HG02623 (cell line): ENCODE measurements around the gene ABCB6.
"Not testable (repeated sequence)": the region's sequence is repeated elsewhere in the genome, so short reads cannot be mapped to it uniquely, and the experiment has no call there.

Source experiments
- ATAC-seq: cut with Tn5 transposase; IDR thresholded peaks from one replicate; pipeline ENCODE4 v1.9.1; 2021; ENCODE audit warnings: moderate library complexity; ENCODE audit not compliant: unreplicated experiment

The ABCB6 gene

DNA sequence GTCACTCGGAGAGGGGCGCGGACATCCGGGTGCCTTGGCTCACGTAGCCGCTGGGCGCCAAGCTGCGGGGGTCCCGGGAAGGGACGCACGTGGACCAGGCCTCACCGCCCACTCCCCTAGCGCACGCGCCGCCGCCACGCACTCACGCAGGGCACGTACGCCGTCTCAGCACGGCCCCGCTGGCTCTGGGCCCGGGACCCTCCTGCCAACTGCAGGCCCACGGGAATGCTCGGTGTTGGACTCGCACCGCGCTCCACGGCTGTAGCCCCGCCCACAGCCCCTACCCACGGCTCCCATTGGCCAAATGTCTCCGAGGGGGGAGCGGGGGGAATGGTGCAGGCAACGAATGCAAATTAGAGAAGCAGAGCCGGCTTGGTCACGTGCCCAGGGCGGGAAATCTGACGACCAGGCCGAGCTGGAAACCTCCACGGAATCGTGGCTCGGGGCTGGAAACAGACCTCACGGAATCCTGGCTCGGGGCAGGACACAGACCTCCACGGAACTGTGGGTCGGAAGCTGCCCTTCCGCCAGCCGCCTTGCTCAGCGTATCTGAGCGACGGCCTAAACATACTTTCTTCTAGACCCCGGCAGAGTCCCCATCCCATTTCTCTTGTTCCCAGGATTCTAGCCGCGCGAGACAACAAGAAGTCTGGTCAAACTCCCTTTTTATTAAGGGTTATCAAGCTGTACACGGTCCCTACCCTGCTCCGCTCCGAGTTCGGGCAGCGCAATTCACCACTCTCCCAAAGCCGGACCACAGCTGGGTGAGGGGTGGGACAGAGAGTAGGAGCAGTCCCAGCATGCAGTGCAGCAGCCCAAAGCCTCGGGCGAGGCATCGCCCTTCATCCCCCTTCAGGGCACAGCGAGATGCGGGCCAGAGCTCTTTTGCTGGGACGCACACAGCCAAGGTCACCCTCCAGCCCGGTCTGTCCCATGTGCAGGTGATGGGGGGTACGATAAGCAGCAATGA lies at the start of gene ABCB6:
ABCB6 (minus strand) TSS at position 227 of the 970 bp plus-strand sequence. CDS start 285 bp downstream, outside the sequence.
- peak; percentile 72 for ATAC-seq

DNA sequence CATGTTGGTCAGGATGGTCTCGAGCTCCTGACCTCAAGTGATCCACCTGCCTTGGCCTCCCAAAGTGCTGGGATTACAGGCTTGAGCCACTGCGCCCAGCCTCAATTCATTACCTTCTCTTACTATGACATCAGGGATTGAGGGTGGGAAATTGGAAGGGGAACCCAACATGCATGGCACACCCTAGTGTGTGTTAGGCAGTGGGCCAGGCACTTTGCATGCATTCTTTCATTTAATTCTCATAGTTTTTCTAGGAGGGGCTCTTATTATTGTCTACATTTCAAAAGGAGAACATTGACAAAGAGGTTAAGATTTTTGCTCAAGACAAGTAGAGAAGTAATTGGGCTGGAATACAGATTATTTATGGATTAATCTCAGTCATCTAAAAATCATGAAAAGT lies 49.5 kb upstream of the ABCB6 start:
- ATAC-seq: no peak

GRCh38 chr2:219266886-219267285 lies 48.1 kb upstream of the ABCB6 start:
- no peak for ATAC-seq

DNA sequence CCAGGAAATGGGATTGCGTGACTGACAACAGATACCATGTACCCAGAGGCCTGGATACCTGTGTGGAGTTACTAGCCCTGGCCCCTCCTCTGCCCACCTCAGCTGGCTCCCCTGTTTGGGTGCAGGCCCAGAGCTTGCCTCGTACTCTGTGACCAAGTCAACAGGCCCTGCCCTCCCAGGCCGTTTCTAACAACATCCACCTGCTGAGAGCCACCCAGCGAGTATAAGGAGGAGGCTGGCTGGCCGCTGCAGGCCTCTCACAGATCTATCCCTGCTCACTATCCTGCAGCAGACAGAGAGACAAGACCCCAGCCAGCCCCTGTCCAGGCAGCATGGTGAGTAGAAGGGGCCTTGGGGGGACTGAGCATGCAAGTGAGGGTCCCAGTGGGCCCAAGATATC lies 47.5 kb upstream of the ABCB6 start:
- no peak for ATAC-seq

- no peak for ATAC-seq
Observed at GRCh38 chr2:219261024-219261855, 42.5 kb upstream of the ABCB6 start.

DNA sequence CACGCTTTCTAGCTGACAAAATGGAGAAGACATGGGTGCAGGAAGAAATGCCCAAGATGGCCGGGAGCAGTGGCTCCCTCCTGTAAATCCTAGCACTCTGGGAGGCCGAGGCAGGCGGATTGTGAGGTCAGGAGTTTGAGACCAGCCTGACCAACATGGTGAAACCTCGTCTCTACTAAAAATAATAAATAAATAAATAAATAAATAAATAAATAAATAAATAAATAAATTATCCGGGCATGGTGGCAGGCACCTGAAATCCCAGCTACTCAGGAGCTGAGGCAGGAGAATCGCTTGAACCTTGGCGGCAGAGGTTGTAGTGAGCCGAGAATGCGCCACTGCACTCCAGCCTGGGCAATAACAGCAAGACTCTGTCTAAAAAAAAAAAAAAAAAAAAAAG lies 40.2 kb upstream of the ABCB6 start:
- ATAC-seq: not testable (repeated sequence)

DNA sequence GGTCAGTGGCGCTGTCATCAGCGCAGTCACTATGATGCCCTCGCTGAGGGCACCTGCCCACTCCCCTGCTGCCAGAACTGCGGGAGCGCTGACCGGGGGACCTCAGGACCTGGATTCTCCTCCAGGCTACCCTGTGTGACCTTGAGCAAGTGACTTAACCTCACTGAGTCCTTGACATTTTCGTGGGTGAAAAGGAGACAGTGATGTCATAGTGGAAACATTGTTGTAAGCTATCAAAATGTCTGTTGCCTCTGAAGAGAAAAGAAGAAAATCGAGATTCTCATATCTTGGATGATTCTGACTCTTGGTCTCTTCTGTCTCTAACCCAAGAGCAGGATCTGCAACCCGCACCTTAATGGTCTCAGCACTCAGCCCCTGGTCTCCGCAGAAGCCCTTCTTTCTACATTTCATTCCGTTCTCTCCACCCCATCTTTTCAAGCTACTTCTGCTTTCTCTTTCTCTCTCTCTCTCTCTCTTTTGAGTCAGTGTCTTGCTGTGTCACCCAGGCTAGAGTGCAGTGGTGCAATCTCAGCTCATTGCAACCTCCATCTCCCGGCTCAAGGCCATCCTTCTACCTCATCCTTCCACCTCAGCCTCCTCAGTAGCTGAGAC lies 35.9 kb upstream of the ABCB6 start:
- ATAC-seq: peak; percentile 28

DNA sequence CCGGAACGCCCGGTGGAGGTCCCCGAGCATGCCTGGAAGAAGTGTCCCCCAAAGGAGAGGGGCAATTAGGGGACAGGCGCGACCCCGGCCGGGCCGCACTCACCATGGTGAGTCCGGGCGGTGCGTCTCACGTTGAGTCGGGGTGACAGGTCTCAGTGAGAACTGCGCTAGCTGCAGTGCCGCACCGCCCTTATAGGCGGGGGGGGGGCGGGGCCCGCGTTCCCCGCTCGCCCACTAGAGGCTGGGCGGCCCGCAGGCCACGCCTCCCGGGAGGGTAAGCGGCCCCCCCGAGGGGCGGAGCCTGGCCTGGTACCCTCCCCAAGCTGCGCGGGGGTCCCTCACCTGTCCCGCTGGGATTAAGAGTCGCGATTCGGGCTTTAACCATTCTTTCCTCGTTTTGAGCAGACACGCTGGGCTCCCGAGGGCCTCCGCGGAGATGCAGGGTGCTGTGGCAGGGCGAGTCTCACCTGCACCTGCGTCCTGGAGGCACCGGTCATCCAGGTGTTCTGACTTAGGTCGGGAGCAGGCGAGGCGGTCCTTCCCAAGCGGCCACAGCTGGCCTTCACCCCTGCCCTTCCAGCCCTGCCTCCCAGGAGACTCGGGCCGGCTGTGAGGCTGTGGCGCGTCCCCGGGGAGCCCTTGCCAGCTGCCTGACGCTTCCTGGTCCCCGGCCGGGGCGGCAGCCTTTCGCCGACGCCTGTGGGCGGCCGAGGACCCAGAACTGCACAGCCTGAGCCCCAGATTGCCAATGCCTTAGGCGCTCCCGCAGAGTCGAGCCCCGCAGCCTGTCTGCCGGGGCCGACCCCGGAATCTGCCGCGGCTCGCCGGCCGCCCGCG lies 35.2 kb upstream of the ABCB6 start, which contains the start of gene TUBA4A:
TUBA4A (minus strand) TSS at position 166 of the 837 bp plus-strand sequence; CDS start at position 106, 60 bp downstream.
- ATAC-seq: peak; percentile 40

GRCh38 chr2:219252900-219253752 lies 34.4 kb upstream of the ABCB6 start, which contains the start of gene TUBA4B:
Gene TUBA4B (plus strand): TSS chr2:219253243. CDS start chr2:219253408, 165 bp downstream.
- ATAC-seq: peak; percentile 2

GRCh38 chr2:219252570-219252899 lies 33.8 kb upstream of the ABCB6 start:
- ATAC-seq: no peak

DNA sequence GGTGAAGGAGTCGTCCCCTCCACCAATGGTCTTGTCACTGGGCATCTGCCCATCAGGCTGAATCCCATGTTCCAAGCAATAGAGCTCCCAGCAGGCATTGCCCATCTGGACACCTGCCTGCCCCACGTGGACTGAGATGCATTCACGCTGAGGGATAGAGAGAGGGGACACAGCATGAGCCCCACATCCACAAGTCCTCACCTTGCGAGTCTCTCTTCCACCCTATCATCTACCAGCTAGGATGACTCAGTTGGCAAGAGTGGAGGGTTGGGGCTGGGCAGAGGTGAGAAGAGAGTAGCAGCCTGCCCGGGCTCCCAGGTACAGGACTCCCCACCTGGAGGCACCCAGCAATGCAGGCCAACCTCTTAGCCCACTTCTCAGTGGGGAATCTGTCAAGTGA lies 33.3 kb upstream of the ABCB6 start:
- ATAC-seq: no peak

GRCh38 chr2:219251656-219252055 lies 32.9 kb upstream of the ABCB6 start:
- no peak for ATAC-seq

DNA sequence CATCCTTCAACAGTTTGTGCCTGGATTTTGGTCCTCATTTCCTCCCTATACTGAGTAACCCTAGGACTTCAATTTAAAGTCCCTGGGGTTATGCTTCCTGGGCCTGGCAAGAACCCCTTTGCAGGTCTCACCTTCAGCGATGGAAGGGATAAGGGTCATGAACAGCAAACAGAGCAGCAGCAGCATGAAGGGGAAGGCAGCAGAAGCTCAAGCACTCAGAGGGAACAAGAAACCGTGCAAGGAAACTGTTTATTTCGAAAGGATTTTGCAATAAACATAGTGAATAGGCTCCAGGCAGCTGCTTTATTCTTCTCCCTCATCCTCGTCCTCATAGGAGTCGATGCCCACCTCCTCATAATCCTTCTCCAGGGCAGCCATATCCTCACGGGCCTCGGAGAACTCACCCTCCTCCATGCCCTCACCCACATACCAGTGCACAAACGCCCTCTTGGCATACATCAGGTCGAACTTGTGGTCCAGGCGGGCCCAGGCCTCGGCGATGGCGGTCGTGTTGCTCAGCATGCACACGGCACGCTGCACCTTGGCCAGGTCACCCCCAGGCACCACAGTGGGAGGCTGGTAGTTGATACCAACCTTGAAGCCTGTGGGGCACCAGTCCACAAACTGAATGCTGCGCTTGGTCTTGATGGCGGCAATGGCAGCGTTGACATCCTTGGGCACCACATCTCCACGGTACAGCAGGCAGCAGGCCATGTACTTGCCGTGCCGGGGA lies 31.5 kb upstream of the ABCB6 start:
- no peak for ATAC-seq

DNA sequence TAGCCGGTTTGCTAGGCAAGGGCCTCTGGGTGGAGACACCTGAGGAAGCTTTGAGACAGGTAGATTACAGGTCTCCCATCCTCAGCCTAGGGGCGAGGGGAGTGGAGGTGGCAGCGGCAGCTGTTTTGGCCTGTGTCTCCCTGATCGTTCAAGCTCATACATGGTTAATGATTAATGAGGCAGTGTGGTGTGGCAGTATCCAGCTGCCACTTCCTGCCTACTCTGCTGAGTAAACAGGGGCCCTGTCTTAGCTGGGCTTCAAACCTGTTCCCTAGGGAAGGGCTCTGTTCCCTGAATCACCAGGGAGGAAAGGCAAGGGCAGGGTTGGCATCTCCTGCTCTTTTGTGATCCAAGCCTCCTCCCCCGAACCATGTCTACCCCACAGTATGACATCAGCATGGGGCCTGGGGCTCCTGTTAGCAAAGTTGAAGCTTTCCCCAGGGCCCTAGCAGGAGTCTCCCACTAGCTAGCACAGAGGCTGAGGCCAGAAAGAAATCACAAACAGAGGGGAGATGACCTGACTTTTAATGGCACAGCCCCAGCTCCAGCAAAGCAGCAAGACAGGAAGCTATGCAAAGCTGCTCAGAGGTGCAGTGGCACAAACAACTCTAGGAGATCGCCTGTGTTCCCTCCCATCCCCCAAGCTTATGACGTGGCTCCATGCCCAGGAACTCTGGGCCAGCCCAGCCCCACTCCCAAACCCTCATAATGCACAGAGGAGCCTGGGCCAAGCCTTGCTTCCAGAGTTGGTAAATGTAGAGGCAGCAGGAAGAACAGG lies 30.6 kb upstream of the ABCB6 start:
- ATAC-seq: peak; percentile 28

DNA sequence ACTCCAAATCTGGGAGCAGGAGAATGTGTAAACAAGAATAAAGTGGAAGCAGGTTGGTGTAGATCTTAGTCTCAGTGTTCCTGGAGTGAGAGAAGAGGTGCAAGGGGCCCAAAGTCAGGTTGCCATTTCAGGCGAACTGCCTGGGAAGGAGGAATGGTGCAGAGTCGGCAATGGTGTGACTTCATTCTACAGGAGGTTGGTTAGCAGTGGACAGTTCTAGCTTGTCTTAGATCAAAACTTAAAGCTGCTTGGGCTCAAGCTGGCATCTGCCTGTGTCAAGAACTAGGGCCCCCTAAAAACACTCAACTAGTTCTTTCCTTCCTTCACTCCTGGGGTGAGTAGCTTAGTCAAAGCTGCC lies 30.1 kb upstream of the ABCB6 start:
- no peak for ATAC-seq

DNA sequence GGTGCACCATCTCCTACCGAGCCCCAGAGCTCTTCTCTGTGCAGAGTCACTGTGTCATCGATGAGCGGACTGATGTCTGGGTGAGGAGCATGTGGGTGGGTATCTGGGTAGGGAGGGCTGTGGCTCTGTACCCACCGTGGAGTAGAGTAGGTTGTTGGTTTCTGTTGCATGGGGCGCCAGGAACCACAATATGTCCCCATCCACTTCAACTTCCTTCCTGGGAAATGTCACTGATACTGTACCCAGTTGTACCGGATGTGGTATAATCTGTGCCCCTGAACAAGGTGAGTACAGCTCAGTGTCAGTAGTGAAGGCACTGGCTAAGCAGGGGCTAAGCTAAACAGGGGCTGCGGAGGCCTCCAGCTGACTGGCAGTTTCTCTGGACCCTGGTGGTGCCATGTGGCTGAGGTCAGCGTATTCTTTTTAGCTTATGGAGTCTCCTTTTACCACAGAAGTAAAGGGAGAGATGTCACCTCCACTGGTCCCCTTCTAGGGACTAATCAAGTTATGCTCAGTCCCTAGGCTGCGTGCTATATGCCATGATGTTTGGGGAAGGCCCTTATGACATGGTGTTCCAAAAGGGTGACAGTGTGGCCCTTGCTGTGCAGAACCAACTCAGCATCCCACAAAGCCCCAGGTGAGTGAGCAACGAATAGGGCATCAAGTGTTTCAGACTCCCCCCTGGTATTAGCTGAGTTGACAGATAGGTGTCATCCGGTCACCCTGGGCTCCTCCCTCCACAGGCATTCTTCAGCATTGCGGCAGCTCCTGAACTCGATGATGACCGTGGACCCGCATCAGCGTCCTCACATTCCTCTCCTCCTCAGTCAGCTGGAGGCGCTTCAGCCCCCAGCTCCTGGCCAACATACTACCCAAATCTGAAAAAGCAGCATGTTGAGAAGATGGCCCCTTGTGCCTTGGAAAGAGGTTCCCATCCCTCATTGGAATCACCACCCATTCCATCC lies 29.2 kb upstream of the ABCB6 start:
- no peak for ATAC-seq

DNA sequence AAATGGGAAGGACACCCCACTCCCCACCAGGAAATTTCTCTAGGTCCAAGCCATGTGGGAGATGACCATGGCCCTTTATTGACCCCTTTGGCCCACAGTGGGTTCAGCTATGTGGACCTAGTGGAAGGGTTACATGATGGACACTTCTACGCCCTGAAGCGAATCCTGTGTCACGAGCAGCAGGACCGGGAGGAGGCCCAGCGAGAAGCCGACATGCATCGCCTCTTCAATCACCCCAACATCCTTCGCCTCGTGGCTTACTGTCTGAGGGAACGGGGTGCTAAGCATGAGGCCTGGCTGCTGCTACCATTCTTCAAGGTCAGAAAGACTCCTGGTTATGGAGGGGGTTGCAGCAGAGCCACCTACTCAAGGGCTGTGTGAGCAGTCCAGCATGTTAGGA lies 27.8 kb upstream of the ABCB6 start:
- ATAC-seq: no peak
